ENCODE results near the gene GRIK4.

The GRIK4 gene

DNA sequence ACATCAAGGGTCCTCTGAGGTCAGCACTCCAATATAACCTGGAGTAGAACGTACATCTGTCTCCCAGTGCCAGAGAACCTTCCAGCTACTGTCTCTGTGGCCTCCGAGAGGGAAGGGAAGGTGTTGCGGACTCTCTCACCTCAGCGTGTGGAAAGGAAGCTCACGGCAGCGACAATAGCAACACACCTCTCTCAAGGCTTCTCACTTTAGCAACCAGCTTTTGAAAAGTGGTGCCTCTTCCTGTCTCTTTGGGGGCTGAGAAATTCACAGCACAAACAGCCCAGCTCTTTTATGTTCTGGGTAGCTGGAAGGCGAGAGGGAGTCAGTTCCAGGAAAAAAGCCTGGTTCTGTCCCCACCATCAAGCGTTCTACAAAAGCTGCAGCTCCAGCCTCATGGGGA is 355.5 kb downstream of the GRIK4 start:
- DNase-seq: no peak

GRCh38 chr11:120867531-120867930 is 356.0 kb downstream of the GRIK4 start:
- DNase-seq: no peak

DNA sequence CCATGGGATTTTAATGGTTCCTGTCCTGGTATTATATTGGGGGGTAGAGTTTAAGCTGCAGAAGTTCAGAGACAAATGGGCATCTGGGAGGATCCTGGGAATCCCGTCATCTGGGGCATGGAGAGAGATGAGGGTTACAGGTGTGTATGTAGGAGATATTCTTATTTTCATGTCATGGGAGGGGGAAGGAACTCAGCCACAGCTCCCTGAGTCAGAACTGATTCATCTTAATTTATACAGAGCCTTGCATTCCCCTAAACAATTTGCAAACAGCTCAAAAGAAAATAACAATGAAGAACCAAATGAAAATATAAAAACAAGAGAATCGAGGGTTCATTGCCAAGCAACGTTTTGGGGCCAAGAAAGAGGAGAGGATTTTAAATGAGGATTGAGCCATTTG is 356.4 kb downstream of the GRIK4 start:
- no peak for DNase-seq

- no peak for DNase-seq
Observed at GRCh38 chr11:120869097-120869496, 357.5 kb downstream of the GRIK4 start.

DNA sequence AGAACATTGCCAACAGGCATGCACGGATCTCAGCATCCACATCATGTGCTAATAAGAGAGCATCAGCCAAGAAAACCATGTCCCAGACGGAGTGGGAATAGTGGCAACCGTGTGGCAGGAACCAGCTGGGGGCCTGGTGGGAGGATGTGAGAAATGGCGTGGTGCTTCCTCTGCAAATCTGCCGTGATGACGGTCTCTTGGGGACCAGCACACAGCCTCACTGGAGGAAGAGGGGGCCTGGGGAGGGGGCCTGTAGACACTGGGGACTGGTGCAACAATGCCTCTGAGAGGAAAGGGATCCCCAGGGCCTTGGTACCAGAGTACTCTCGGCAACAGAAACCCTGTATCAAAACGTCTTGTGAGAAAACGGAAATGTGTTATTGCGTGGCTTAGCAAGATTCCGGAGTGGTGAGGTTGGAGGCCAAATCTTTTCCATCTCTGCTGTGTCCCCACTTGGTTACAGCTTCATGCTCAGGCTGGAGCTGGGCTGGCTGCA is 358.0 kb downstream of the GRIK4 start:
- no peak for DNase-seq

GRCh38 chr11:120871194-120871593 is 359.6 kb downstream of the GRIK4 start:
- DNase-seq: no peak

- no peak for DNase-seq
Observed at GRCh38 chr11:120871924-120872323, 360.4 kb downstream of the GRIK4 start.

DNA sequence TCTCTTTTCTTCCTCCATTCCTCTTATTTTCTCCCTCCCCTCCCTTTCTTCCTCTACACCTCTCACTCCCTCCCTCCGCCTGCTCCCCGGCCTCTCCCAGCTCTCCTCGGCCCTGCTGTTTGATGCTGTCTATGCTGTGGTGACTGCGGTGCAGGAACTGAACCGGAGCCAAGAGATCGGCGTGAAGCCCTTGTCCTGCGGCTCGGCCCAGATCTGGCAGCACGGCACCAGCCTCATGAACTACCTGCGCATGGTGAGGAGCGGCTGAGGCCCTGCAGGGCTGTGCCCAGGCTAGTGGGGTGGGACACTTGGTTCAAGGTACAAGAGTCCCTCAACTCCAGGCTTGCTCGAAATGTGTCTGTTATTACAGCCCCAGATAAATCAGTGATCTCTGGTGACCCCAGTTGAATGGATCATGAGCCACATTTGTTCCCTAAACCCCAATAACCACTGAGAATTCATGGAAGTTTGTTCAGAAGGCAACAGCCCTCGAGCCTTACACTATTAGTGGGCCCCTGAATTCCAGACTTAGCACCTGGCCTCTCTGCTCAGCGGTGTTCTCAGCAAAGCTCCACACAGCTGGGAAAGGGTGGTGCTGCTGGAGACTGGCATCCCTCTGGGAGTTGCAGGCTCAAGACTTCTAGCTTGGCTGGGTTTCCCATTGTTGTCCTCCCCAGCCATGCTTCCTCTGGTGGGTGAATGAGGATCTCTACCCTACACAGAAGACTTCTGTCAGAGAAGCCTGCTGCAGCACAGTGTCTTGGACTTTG is 362.6 kb downstream of the GRIK4 start:
- no peak for DNase-seq

GRCh38 chr11:120875986-120876385 is 364.4 kb downstream of the GRIK4 start:
- DNase-seq: no peak

DNA sequence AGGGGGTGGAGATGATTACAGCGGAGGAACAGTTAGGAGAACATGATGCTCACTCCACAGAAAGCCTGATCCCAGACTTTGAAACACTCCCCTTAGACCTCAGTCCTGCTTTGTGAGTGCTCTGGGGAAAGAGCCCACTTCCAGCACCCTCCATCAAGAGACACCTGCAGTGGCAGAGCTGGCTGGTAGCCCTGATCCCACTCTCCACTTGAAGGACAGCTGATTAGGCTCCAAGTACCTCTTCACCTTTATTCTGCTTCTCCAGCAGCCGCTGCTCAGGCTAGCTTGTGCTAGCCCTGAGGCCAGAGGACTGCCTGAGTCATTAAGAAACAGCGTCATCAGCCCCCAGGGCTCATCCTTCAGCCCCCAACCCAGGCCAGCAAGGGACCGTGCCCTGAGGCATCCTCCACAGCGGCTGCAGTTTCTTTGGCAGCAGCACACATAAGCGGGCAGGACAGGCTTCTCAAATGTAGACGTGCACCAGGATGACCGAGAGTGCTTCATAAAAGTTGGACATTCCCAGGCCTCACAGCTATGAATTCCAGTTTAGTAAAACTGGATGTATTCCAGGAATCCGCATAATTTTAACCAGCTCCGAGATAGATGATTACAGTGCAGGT is 366.3 kb downstream of the GRIK4 start:
- DNase-seq: no peak

- no peak for DNase-seq
Observed at GRCh38 chr11:120878781-120879180, 367.2 kb downstream of the GRIK4 start.

DNA sequence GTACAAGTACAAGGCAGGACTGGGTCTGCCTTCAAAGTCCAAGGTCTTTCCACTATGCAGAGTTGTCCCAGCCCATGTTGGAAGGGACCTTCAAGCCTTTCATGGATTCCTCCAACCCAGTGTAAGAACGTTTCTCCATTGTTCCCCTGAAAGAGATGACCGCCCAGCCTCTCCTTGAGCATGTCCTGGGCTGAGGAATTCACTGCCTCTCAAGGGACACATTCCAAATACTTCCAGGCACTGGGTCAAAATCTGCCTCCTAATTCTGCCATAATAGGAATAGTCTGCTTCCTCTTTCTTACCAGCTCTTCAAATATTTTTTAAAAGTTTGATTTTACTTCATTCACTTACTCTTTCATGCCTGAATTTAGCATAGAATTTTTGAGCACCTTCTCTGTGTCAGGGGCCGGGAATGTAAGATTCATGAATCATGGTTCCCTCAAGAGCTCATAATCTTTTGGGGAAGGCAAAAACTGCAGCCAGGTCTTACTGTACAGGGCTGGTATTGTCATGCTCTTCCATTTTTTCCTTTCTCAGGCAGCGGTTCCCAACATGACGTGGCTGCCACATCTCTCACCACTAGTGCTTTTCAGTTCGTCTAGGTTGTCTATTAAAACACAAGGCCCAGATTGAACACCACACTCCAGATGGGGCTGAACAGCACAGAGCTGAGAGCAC is 369.1 kb downstream of the GRIK4 start:
- no peak for DNase-seq

- no peak for DNase-seq
Observed at GRCh38 chr11:120881596-120881995, 370.0 kb downstream of the GRIK4 start.

DNA sequence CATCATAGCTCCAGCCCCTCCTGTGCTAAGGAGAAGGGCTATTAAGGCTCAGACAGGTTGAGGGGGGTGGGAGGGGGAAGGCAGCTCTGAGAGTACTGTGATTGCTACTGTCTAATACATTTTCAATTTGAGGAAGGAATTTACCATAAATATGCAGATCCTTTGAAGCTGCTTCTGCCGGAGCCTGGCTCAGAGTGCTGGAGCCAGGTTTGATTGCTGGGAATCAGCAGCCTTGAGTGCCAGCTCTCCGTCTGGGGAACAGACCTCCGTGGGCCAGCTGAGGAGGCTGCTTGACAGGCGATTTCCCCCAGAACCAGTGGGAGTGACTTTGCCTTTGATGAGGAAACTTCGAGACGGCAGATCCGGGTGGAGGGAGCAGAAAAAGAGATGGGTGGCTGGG is 370.6 kb downstream of the GRIK4 start:
- DNase-seq: no peak

- no peak for DNase-seq
Observed at GRCh38 chr11:120883404-120884080, 372.0 kb downstream of the GRIK4 start.

GRCh38 chr11:120884154-120885020 is 372.8 kb downstream of the GRIK4 start:
- DNase-seq: no peak

DNA sequence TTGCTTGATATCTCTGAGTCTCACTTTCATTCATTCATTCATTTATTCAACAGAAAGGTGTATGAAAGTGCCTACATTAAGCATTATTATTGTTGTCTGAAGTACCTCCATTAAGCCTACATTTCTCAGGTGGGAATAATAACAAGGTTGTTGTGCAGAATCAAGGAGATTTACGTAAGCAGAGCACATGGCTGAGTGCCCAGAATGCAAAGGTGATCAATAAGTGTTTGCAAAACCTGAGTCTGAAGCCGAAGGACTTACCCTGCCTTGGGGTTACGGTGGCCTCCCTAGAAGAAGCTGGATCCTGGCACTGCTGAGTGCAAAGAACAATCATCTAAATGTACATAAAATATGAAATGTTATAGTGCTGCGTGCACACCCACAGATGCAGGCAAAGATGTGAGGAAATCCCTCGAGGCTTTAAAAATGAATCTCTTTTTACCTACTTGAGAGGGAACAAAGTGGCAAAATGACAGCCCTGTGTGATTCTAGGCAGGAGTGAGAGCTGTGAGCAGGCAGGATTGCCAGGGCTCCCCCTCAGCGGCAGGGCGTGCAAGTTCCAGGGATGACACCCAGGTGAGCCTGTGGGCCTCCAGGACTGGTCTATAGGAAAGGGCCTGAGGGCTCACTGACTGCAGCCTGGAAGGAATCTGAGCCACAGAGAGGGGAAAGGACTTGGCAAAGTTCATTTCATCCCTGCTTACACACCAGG is 379.2 kb downstream of the GRIK4 start:
- no peak for DNase-seq

DNA sequence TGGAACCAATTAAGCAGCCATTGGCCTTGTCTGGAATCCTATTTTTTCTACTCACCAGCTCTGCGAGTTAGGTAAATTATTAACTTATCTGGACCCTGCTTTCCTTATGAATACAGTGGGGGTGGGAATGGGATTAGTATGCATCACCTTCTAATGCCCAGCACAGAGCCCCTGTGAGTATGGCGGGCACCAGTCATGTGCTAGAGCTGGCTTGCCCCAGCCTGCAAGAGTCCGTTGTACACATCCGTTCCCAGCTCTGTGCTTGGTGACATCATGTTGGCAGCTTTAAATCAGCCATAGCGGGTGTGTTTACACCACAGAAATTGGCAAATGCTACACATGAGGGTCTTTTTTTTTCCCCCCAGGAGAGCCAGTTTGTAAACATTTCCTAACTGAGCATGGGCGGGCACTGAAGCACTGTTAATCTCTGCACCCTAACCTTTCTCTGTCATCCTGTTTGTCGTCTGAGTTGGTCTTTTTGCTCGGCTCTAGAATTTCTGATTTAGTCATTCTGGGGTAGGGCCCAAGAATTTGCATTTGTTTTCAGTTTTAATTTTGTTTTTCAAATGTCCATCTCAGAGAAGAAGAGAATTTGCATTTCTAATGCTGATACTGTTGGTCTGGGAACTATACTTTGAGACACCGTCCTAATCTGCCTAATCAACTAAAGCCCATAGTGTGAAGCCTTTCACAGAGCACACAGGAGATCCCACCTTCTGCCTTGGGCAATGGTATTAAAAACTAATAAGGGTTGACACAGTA is 382.1 kb downstream of the GRIK4 start:
- DNase-seq: no peak

- no peak for DNase-seq
Observed at GRCh38 chr11:120894202-120894985, 382.8 kb downstream of the GRIK4 start.

DNA sequence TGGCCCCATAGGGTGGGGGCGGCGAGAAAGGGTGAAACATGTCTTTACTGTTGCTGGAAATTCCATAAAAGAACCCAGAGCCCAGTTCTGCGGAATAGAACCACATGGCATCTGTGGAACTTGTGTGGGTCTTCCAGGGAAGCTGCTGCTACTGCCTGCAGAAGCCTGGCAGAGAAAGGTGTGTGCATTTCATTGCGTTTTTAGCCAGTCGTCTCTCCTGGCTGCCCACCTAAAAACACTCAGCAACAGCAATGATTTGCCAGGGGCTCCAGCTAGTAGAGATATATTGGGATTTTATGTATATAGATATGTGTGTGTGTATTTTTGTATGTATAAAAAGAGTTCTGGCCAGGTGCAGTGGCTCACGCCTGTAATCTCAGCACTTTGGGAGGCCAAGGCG is 385.1 kb downstream of the GRIK4 start:
- DNase-seq: no peak
